CD4-positive, CD25-positive, alpha-beta regulatory T cell (primary cell): ENCODE data around the gene LBX2. TPM values are rescaled to one million over a fixed set of nuclear protein-coding genes. Genes with fewer than 3 reads are reported as not detected.
A peak's percentile ranks its signal among the peaks of the same experiment; 100 is the strongest.

Experiments
- ATAC-seq, 2 donors: fragments of 150-1000 bp; cut with Tn5 transposase; one replicate each; pipeline ENCODE4 v1.10.0; 2021; ENCODE audit warnings: low read depth in 2 of 2, moderate number of reproducible peaks in 2 of 2, moderate library complexity in 1 of 2
- DNase-seq, 3 donors: peaks; one replicate each; pipeline versions ENCODE4 v3.0.0 to v3.0.0-alpha.2; 2012 to 2022; ENCODE audit warnings: mixed read lengths in 1 of 3
- H3K27ac ChIP-seq: one replicate; pipeline ENCODE4 v1.7.0; 2013; ENCODE audit warnings: mild to moderate bottlenecking, low read length; ENCODE audit not compliant: insufficient read depth, poor library complexity, severe bottlenecking
- H3K27me3 ChIP-seq: one replicate; pipeline ENCODE4 v1.7.0; 2013; ENCODE audit warnings: low read length; ENCODE audit not compliant: control insufficient read depth, insufficient read depth
- H3K36me3 ChIP-seq: one replicate; pipeline ENCODE4 v1.7.0; 2013; ENCODE audit warnings: mild to moderate bottlenecking, low read length, moderate library complexity; ENCODE audit not compliant: control insufficient read depth, insufficient read depth
- H3K4me1 ChIP-seq: 2 replicates; pipeline ENCODE4 v1.7.0; 2013; ENCODE audit warnings: mild to moderate bottlenecking, low read length; ENCODE audit not compliant: insufficient read depth, control insufficient read depth, poor library complexity, severe bottlenecking
- H3K4me3 ChIP-seq: one replicate; pipeline ENCODE4 v1.7.0; 2013; ENCODE audit warnings: low read depth, mild to moderate bottlenecking, low read length, moderate library complexity
- H3K9me3 ChIP-seq, 2 experiments: 1 replicate in 1 of 2; 2 replicates in 1 of 2; pipeline ENCODE4 v1.7.0; 2013; ENCODE audit warnings: low read length in 2 of 2, mild to moderate bottlenecking in 1 of 2, moderate library complexity in 1 of 2; ENCODE audit not compliant: control insufficient read depth in 2 of 2
- H3K27ac Mint-ChIP-seq, 3 donors: one replicate each; pipeline ENCODE4 v1.8.0; 2020 to 2022; ENCODE audit warnings: mild to moderate bottlenecking in 3 of 3, mixed read lengths in 3 of 3, moderate library complexity in 2 of 3
- H3K27me3 Mint-ChIP-seq: one replicate; pipeline ENCODE4 v1.8.0; 2022; ENCODE audit warnings: mild to moderate bottlenecking, mixed read lengths
- H3K36me3 Mint-ChIP-seq: one replicate; pipeline ENCODE4 v1.8.0; 2020; ENCODE audit warnings: mixed read lengths
- H3K4me1 Mint-ChIP-seq, 4 donors: one replicate each; pipeline ENCODE4 v1.8.0; 2020 to 2022; ENCODE audit warnings: mixed read lengths in 4 of 4, mild to moderate bottlenecking in 1 of 4
- H3K4me3 Mint-ChIP-seq, 4 donors: one replicate each; pipeline ENCODE4 v1.8.0; 2020 to 2022; ENCODE audit warnings: mild to moderate bottlenecking in 4 of 4, mixed read lengths in 4 of 4, moderate library complexity in 3 of 4
- H3K9me3 Mint-ChIP-seq, 7 donors: one replicate each; pipeline ENCODE4 v1.8.0; 2020 to 2022; ENCODE audit warnings: mixed read lengths in 7 of 7, mild to moderate bottlenecking in 3 of 7, moderate library complexity in 2 of 7
- polyA plus RNA-seq, 4 donors: library from polyadenylated mRNA; unstranded; fragments of 300-500 nt; fragmentation: Illumina TruSeq; gene quantifications; one replicate each; pipeline ENCODE4 v1.2.3, GENCODE V29; 2021
- total RNA-seq: library from RNA; stranded (reverse); gene quantifications from one replicate; pipeline ENCODE4 v1.2.3, GENCODE V29; 2022

LBX2 gene
- total and polyA plus RNA-seq, 5 donors from 2014 or later = 0.16 to 0.40 TPM; not detected in 3

DNA sequence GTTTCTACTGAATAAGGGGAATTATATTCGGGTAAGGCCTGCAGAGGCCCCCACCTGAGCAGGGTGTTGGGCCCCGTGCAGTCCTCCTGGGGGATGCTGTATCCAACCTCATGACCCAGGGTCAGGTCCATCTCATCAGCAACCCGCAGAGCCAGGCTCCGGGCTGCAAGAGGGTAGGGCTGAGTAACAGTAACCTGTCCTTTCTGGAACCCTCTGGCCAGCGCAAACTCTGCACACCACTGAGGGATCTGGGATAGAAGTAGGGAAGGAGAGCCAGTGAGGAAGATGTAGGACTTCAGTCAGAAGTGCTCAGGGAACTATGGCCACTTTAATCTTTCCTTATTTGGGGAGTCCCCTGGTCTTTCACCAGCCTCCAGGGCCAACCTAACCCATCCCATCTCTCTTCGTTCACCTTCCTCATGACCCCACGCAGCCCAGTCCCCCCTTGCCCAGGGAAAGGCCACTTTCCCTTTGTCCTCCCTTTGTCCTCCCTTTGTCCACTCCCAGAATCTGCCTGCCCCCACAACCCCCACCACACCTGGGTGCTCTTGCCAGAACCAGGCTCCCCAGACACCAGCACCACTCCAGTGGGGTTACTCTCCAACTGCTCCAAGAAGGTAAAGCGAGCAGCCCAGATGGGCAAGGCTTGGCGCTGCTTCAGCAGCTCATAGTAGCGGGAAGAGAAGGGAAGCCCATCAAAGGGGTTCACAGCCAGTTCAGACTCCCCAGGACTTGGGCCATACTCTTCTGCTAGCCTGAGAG is 25.7 kb upstream of the LBX2 start:
- no peak overlapping the region for H3K27ac Mint-ChIP-seq
- H3K9me3 Mint-ChIP-seq = peaks cover 0 to 1% (median 0%) of the 10 kb centered on the region in 7 donors
- Histone ChIP-seq H3K4me1 (peaks cover 10% of the 10 kb centered on the region), H3K4me3 (no peak overlapping the region), H3K9me3 (no peaks in the 10 kb centered on the region), H3K36me3 (peaks cover 23% of the 10 kb centered on the region), H3K27me3 (peaks cover 3% of the 10 kb centered on the region), H3K27ac (no peak overlapping the region)
- no peak for ATAC-seq
- H3K36me3 Mint-ChIP-seq = peaks cover 27% of the 10 kb centered on the region
- H3K4me3 Mint-ChIP-seq = peak overlapping the region in 1 of 4 donors; percentile 5
- H3K4me1 Mint-ChIP-seq = peaks cover 0 to 31% (median 14%) of the 10 kb centered on the region in 4 donors
- H3K27me3 Mint-ChIP-seq = peaks cover 24% of the 10 kb centered on the region
- DNase-seq = no peak

DNA sequence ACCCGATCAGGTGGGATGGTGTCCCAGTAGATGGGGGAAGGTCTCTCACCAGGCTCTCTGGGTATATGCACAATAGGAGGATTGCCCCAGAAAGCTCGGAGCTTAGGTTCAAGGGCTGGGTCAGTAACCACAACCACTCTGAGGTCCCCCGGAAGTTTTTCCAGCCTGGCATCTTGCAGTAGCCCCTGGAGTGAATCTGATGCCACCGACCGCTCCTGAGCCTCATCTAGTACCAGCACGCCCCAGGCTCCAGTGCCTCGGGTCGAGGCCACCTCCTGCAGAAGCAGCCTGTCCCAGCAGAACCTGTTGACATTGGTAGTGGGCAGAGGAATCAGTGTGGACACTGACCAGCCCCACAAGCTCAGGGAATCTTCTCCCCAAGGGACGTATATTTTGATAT is 24.6 kb upstream of the LBX2 start:
- Mint-ChIP-seq H3K36me3 (peaks cover 27% of the 10 kb centered on the region), H3K4me1 (peaks cover 0 to 29% (median 12%) of the 10 kb centered on the region in 4 donors), H3K9me3 (peaks cover 0 to 1% (median 0%) of the 10 kb centered on the region in 7 donors), H3K27me3 (peaks cover 36% of the 10 kb centered on the region), H3K27ac (no peak overlapping the region), H3K4me3 (no peak overlapping the region)
- H3K4me1 ChIP-seq = peaks cover 5% of the 10 kb centered on the region
- peaks cover 13% of the 10 kb centered on the region for H3K27me3 ChIP-seq
- H3K36me3 ChIP-seq = peaks cover 23% of the 10 kb centered on the region
- no peaks in the 10 kb centered on the region for H3K9me3 ChIP-seq
- ATAC-seq (no peak), DNase-seq (no peak)
- no peak overlapping the region for H3K27ac ChIP-seq
- H3K4me3 ChIP-seq = no peak overlapping the region

DNA sequence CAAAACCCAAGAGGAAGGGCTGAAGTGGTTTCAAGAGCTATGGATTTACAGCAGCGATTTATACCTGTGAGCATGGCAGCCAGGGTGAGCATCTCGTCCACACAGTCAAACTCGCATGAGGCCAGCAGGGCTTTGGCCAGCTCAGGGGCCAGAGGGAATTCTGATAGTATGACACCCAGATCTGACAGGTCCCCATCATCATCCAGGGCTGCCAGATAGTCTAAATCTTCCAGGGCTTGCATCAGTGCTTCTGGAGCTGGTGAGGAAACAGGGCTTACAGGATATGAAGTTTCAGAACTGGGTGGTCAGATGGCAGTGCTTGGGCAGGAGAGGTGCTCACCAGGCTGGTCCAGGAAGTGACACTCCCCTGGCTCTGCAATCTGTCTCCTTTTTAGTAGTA is 23.1 kb upstream of the LBX2 start:
- Histone ChIP-seq H3K4me1 (no peaks in the 10 kb centered on the region), H3K27me3 (peaks cover 28% of the 10 kb centered on the region), H3K9me3 (no peaks in the 10 kb centered on the region), H3K4me3 (no peak overlapping the region), H3K36me3 (peaks cover 15% of the 10 kb centered on the region), H3K27ac (no peak overlapping the region)
- peaks cover 0 to 15% (median 3%) of the 10 kb centered on the region in 4 donors for H3K4me1 Mint-ChIP-seq
- H3K9me3 Mint-ChIP-seq = peaks cover 0 to 7% (median 0%) of the 10 kb centered on the region in 7 donors
- peaks cover 51% of the 10 kb centered on the region for H3K27me3 Mint-ChIP-seq
- H3K27ac Mint-ChIP-seq = no peak overlapping the region
- DNase-seq (no peak), ATAC-seq (no peak)
- H3K36me3 Mint-ChIP-seq = peaks cover 18% of the 10 kb centered on the region
- peak overlapping the region in 2 of 4 donors; percentile 7 to 48 for H3K4me3 Mint-ChIP-seq

- Mint-ChIP-seq H3K4me1 (peaks cover 0 to 29% (median 2%) of the 10 kb centered on the region in 4 donors), H3K36me3 (peaks cover 4% of the 10 kb centered on the region), H3K27ac (no peak overlapping the region), H3K9me3 (peaks cover 0 to 12% (median 0%) of the 10 kb centered on the region in 7 donors), H3K27me3 (peaks cover 80% of the 10 kb centered on the region), H3K4me3 (peak overlapping the region; percentile 58 to 86 (median 80))
- no peaks in the 10 kb centered on the region for H3K9me3 ChIP-seq
- DNase-seq = no peak
- no peak overlapping the region for H3K27ac ChIP-seq
- no peak for ATAC-seq
- H3K36me3 ChIP-seq = no peaks in the 10 kb centered on the region
- peaks cover 33% of the 10 kb centered on the region for H3K4me1 ChIP-seq
- no peak overlapping the region for H3K4me3 ChIP-seq
- H3K27me3 ChIP-seq = peaks cover 42% of the 10 kb centered on the region
Measured at GRCh38 chr2:74516650-74517049, 17.2 kb upstream of the LBX2 start.

GRCh38 chr2:74515981-74516633 is 16.7 kb upstream of the LBX2 start:
- Mint-ChIP-seq H3K4me1 (peaks cover 0 to 29% (median 2%) of the 10 kb centered on the region in 4 donors), H3K27me3 (peaks cover 79% of the 10 kb centered on the region), H3K27ac (no peak overlapping the region), H3K9me3 (peaks cover 0 to 12% (median 0%) of the 10 kb centered on the region in 7 donors), H3K4me3 (peak overlapping the region in 3 of 4 donors; percentile 74 to 86 (median 85)), H3K36me3 (peaks cover 4% of the 10 kb centered on the region)
- Histone ChIP-seq H3K27ac (no peak overlapping the region), H3K27me3 (peaks cover 42% of the 10 kb centered on the region), H3K9me3 (no peaks in the 10 kb centered on the region), H3K36me3 (no peaks in the 10 kb centered on the region), H3K4me3 (no peak overlapping the region), H3K4me1 (peaks cover 33% of the 10 kb centered on the region)
- DNase-seq (peak; percentile 52 to 85 (median 71)), ATAC-seq (peak; percentile 75 to 77)

DNA sequence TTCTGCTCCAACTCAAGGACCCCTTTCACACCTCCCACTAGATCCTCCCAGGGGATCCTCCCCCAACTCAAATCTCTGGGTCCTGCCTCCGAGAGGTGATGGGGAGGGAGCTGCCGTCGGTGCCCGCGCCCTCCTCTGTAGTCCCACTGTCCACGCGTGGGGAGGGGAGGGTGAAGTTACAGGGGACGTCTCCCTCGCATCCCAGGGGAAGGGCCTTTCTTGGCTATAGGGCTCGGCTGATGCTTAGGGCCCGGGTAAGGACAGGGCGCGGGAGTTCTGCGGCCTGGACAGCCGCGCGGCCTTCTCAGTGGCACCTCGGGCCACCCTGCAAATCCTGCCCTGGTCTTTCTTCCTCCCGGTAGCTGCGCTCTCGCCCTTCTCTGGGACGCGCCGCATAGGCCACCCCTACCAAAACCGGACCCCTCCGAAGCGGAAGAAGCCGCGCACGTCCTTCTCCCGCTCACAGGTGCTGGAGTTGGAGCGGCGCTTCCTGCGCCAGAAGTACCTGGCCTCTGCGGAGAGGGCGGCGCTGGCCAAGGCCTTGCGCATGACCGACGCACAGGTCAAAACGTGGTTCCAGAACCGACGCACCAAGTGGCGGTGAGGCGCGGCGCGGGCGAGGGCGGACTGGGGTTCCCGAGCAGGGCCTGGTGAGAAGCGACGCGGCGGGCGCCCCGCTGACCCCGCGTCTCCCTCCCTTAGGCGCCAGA is 16.0 kb upstream of the LBX2 start:
- H3K27ac ChIP-seq = no peak overlapping the region
- Mint-ChIP-seq H3K27ac (no peak overlapping the region), H3K36me3 (peaks cover 4% of the 10 kb centered on the region), H3K27me3 (peaks cover 77% of the 10 kb centered on the region), H3K9me3 (peaks cover 0 to 13% (median 0%) of the 10 kb centered on the region in 7 donors), H3K4me1 (peaks cover 0 to 29% (median 4%) of the 10 kb centered on the region in 4 donors), H3K4me3 (peak overlapping the region; percentile 21 to 85 (median 58))
- peaks cover 33% of the 10 kb centered on the region for H3K4me1 ChIP-seq
- no peak overlapping the region for H3K4me3 ChIP-seq
- H3K27me3 ChIP-seq = peaks cover 41% of the 10 kb centered on the region
- ATAC-seq (no peak), DNase-seq (peak in 1 of 3 donors; percentile 45)
- no peaks in the 10 kb centered on the region for H3K9me3 ChIP-seq
- no peaks in the 10 kb centered on the region for H3K36me3 ChIP-seq

DNA sequence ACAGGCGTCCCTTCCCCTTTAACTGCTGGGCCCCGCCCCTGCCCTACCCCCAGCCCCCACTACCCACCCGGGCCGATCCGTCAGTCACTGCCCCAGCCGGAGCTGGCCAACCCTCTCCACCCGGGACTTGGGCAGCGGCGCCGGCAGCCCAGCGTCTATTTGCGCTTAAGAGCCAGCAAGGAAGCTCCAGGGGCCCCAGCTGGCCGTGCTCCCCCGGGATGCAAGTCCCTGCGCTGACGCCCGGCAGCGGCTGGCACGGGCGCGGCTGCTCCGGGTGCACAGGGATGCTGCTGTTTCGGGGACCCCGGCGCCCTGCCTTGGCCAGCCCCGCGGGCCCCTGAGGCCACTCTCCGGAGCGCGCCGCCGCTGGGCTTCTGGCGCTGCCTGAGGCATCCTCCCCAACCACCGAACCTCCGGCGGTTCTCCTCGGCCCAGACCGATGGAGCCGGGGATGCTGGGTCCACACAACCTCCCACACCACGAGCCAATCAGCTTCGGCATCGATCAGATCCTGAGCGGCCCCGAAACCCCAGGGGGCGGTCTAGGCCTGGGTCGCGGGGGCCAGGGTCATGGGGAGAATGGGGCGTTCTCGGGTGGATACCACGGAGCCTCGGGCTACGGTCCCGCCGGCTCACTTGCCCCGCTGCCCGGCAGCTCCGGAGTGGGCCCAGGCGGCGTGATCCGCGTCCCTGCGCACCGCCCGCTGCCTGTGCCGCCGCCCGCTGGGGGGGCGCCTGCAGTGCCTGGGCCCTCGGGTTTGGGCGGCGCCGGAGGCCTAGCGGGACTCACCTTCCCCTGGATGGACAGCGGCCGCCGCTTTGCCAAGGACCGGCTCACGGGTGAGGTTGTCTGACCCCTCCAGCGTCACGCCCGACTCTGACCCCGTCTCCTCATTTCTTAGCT is 15.2 kb upstream of the LBX2 start, which contains the start of gene TLX2:
TLX2 (plus strand) TSS at position 83 of the 903 bp plus-strand sequence; CDS start at position 440, 357 bp downstream.
- Mint-ChIP-seq H3K36me3 (peaks cover 4% of the 10 kb centered on the region), H3K9me3 (peaks cover 0 to 12% (median 0%) of the 10 kb centered on the region in 7 donors), H3K27ac (no peak within 1 kb of the TSS), H3K27me3 (peaks cover 69% of the 10 kb centered on the region), H3K4me1 (peaks cover 0 to 29% (median 5%) of the 10 kb centered on the region in 4 donors), H3K4me3 (peak within 1 kb of the TSS; percentile 39 to 85 (median 76))
- no peaks in the 10 kb centered on the region for H3K9me3 ChIP-seq
- DNase-seq (peak in 1 of 3 donors; percentile 26), ATAC-seq (no peak)
- no peaks in the 10 kb centered on the region for H3K36me3 ChIP-seq
- H3K4me3 ChIP-seq = no peak within 1 kb of the TSS
- H3K4me1 ChIP-seq = peaks cover 33% of the 10 kb centered on the region
- peaks cover 38% of the 10 kb centered on the region for H3K27me3 ChIP-seq
- H3K27ac ChIP-seq = no peak within 1 kb of the TSS
